KOPT-K1 (cell line): Measurements from ENCODE around the gene ARVCF.
"Not testable (repeated sequence)": the region's sequence is repeated elsewhere in the genome, so short reads cannot be mapped to it uniquely, and the experiment has no call there.

Experiments
- H3K27ac ChIP-seq: fragments of 200-600 bp; sonication (generic); 2 replicates; pipeline ENCODE4 v1.5.1; 2016; ENCODE audit warnings: antibody characterized with exemption, mild to moderate bottlenecking, low read depth, low read length; ENCODE audit not compliant: poor library complexity, severe bottlenecking
- H3K36me3 ChIP-seq: fragments of 200-600 bp; sonication (generic); 2 replicates; pipeline ENCODE4 v1.5.1; 2017; ENCODE audit warnings: antibody characterized with exemption, mild to moderate bottlenecking, low read length, moderate library complexity; ENCODE audit not compliant: insufficient read depth
- H3K9me3 ChIP-seq: fragments of 200-600 bp; sonication (generic); 2 replicates; pipeline ENCODE4 v1.5.1; 2017; ENCODE audit warnings: antibody characterized with exemption, low read length, mild to moderate bottlenecking; ENCODE audit not compliant: insufficient read depth, poor library complexity, severe bottlenecking

The ARVCF gene

GRCh38 chr22:19957445-19957844 is 59.2 kb downstream of the ARVCF start:
- no peaks in the 10 kb centered on the region for H3K9me3 ChIP-seq
- H3K36me3 ChIP-seq: peaks cover 45% of the 10 kb centered on the region
- no peak overlapping the region for H3K27ac ChIP-seq

GRCh38 chr22:19955241-19956128 is 61.1 kb downstream of the ARVCF start:
- Histone ChIP-seq H3K27ac (peak overlapping the region; percentile 16), H3K9me3 (no peaks in the 10 kb centered on the region), H3K36me3 (peaks cover 48% of the 10 kb centered on the region)

GRCh38 chr22:19951346-19951745 is 65.3 kb downstream of the ARVCF start:
- Histone ChIP-seq H3K27ac (no peak overlapping the region), H3K36me3 (peaks cover 63% of the 10 kb centered on the region), H3K9me3 (no peaks in the 10 kb centered on the region)

- Histone ChIP-seq H3K27ac (no peak overlapping the region), H3K36me3 (peaks cover 57% of the 10 kb centered on the region), H3K9me3 (no peaks in the 10 kb centered on the region)
Observed at GRCh38 chr22:19948057-19948760, 68.4 kb downstream of the ARVCF start.

- peaks cover 22% of the 10 kb centered on the region for H3K36me3 ChIP-seq
- peak overlapping the region; percentile 91 for H3K27ac ChIP-seq
- H3K9me3 ChIP-seq: no peaks in the 10 kb centered on the region
Observed at GRCh38 chr22:19943082-19944026, 73.3 kb downstream of the ARVCF start.

- Histone ChIP-seq H3K36me3 (peaks cover 12% of the 10 kb centered on the region), H3K9me3 (no peaks in the 10 kb centered on the region), H3K27ac (peak overlapping the region; percentile 91)
Observed at GRCh38 chr22:19942157-19943081, 74.2 kb downstream of the ARVCF start.

- peaks cover 9% of the 10 kb centered on the region; the same call in 1 of the 2 replicates for H3K36me3 ChIP-seq
- H3K27ac ChIP-seq: peak within 1 kb of the TSS; percentile 91
- peaks cover 2% of the 10 kb centered on the region for H3K9me3 ChIP-seq
Observed at GRCh38 chr22:19941365-19942082, 75.1 kb downstream of the ARVCF start, which contains the start of the genes COMT and TXNRD2. COMT (plus strand) TSS chr22:19941772; CDS start chr22:19962527, 20,755 bp downstream. TXNRD2 (minus strand) TSS chr22:19941818; CDS start chr22:19941803, 15 bp downstream.

- peaks cover 4% of the 10 kb centered on the region; the same call in 1 of the 2 replicates for H3K36me3 ChIP-seq
- peaks cover 10% of the 10 kb centered on the region for H3K9me3 ChIP-seq
- peak overlapping the region; percentile 91 for H3K27ac ChIP-seq
Observed at GRCh38 chr22:19940536-19941364, 75.9 kb downstream of the ARVCF start.

- H3K36me3 ChIP-seq: no peaks in the 10 kb centered on the region
- H3K27ac ChIP-seq: no peak overlapping the region
- peaks cover 22% of the 10 kb centered on the region for H3K9me3 ChIP-seq
Observed at GRCh38 chr22:19937616-19938473, 78.8 kb downstream of the ARVCF start.

- peaks cover 22% of the 10 kb centered on the region for H3K9me3 ChIP-seq
- no peaks in the 10 kb centered on the region for H3K36me3 ChIP-seq
- no peak overlapping the region for H3K27ac ChIP-seq
Observed at GRCh38 chr22:19936513-19936912, 80.1 kb downstream of the ARVCF start.

- H3K9me3 ChIP-seq: peaks cover 22% of the 10 kb centered on the region
- H3K36me3 ChIP-seq, H3K27ac ChIP-seq: not testable (repeated sequence)
Observed at GRCh38 chr22:19935123-19935718, 81.4 kb downstream of the ARVCF start.
